ENCODE data around the gene RSBN1. TPM values are rescaled to one million over a fixed set of nuclear protein-coding genes. Genes with fewer than 3 reads are reported as not detected.
"Not testable (repeated sequence)": the region's sequence is repeated elsewhere in the genome, so short reads cannot be mapped to it uniquely, and the experiment has no call there.

Gene RSBN1
- total RNA-seq, 2 donors from 2014 or later: 16.1 to 23.5 TPM

DNA sequence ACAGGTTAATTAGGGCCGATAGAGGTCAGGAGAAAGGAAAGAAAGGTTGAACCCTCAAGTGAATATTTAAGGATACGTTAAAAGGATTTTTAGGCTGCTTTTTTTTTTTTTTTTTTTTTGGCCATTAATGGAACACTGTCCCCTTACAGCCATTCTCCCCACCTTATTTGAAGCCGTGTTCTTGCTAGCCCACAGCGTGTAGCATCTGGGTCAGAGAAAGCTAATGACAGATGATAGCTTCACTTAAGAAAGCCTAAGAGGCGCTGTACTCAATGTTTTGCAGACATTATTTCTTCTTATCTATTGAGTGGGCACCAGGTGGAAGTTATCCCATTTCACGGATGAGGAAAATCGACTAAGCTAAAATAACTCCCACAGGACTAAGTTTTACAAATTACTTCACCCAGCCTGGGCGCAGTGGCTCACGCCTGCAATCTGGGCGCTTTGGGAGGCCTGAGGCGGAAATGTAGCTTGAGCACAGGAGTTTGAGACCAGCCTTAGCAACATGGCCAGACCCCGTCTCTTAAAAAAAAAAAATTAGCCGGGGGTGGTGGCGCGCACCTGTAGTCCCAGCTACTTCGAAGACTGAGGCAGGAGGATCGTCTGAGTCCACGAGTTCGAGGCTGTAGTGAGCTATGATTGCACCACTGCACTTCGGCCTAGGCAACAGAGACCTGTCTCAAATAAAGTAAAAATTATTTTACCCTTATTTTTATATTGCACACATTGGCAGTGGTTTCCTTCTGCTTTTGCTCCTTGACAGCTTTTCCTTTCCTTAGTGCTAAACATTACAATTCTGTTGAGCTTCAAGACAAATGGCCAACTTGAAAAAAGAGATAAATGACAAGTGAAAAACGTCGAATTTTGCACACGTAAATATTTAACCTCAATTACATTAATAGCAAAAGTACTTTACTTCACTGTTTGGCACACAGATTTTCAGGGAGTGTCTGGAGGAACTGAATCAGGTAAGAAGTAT, 51.9 kb downstream of the RSBN1 start:
- DNase-seq (ENCODE audit: low spot score) (no peak), ATAC-seq (ENCODE audit: insufficient number of reproducible peaks, low FRiP score, low read depth) (no peak)
- H3K9me3 ChIP-seq: no peaks in the 10 kb centered on the region
- peak overlapping the region; percentile 90 for H3K4me3 ChIP-seq
- peaks cover 9 to 17% of the 10 kb centered on the region in 2 donors for H3K4me1 ChIP-seq (ENCODE audit: control insufficient read depth in 1 of 2, low read depth in 2 of 2)
- no peaks in the 10 kb centered on the region for H3K27me3 ChIP-seq (replicated peaks; ENCODE audit: insufficient read depth)
- H3K27ac ChIP-seq: peak overlapping the region; percentile 94 to 95
- TF ChIP-seq, protein P1, sequence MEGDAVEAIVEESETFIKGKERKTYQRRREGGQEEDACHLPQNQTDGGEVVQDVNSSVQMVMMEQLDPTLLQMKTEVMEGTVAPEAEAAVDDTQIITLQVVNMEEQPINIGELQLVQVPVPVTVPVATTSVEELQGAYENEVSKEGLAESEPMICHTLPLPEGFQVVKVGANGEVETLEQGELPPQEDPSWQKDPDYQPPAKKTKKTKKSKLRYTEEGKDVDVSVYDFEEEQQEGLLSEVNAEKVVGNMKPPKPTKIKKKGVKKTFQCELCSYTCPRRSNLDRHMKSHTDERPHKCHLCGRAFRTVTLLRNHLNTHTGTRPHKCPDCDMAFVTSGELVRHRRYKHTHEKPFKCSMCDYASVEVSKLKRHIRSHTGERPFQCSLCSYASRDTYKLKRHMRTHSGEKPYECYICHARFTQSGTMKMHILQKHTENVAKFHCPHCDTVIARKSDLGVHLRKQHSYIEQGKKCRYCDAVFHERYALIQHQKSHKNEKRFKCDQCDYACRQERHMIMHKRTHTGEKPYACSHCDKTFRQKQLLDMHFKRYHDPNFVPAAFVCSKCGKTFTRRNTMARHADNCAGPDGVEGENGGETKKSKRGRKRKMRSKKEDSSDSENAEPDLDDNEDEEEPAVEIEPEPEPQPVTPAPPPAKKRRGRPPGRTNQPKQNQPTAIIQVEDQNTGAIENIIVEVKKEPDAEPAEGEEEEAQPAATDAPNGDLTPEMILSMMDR (IDR thresholded peaks at IDR 0.05): no peak
- no peaks in the 10 kb centered on the region for H3K36me3 ChIP-seq

- TF ChIP-seq, protein P1 (IDR thresholded peaks at IDR 0.05): no peak
- ATAC-seq (ENCODE audit: insufficient number of reproducible peaks, low FRiP score, low read depth) (peak; percentile 95), DNase-seq (ENCODE audit: low spot score) (peak; percentile 38)
- Histone ChIP-seq H3K36me3 (no peaks in the 10 kb centered on the region), H3K27me3 (replicated peaks; ENCODE audit: insufficient read depth) (no peaks in the 10 kb centered on the region), H3K4me1 (ENCODE audit: control insufficient read depth in 1 of 2, low read depth in 2 of 2) (peaks cover 9 to 17% of the 10 kb centered on the region in 2 donors), H3K9me3 (no peaks in the 10 kb centered on the region), H3K27ac (peak within 1 kb of the TSS; percentile 94 to 95), H3K4me3 (peak within 1 kb of the TSS; percentile 90)
Measured at GRCh38 chr1:113759333-113760101, 52.8 kb downstream of the RSBN1 start, which contains the start of gene PHTF1. PHTF1 (minus strand) TSS chr1:113759486; CDS start chr1:113758703, 783 bp downstream.

DNA sequence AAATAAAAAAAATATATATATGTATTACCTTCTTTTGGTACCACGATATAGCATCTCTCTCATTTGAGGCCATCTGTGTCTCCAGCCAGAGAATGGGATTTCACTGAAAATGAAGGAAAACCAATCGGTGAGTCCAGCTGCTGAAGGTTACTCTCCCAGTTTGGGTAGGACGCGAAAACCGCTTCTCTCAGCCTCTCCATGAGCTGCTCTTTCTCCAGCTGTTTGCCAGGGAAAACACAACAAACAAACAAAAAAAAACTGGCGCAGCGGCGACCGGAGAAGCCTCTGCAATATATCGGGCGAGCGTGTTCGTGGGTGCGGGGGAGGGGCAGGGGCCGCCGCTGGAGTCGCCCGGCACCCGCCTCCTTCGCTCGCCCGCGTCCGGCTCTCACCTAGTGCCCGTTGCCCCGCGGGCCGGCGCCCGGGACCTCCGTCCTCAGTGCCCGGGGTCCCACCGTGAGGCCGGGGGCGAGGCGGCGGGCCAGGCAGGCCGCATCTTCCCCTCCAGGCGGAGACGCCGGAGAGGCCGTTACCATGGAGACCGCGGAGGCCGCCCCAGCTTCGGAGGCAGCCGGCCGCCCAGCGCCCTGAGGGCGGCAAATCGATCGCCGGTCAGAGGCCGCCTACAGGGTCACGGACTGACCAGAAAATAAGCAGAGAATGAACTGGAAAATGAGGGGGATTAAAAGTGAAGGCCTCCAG, 53.5 kb downstream of the RSBN1 start:
- H3K4me3 ChIP-seq: peak overlapping the region; percentile 90
- H3K36me3 ChIP-seq: no peaks in the 10 kb centered on the region
- peak; percentile 58 for ATAC-seq (ENCODE audit: insufficient number of reproducible peaks, low FRiP score, low read depth)
- H3K27me3 ChIP-seq (replicated peaks; ENCODE audit: insufficient read depth): no peaks in the 10 kb centered on the region
- H3K27ac ChIP-seq: peak overlapping the region; percentile 94 to 95
- DNase-seq (ENCODE audit: low spot score): peak; percentile 12
- TF ChIP-seq, protein P1 (IDR thresholded peaks at IDR 0.05): no peak
- H3K9me3 ChIP-seq: no peaks in the 10 kb centered on the region
- H3K4me1 ChIP-seq (ENCODE audit: control insufficient read depth in 1 of 2, low read depth in 2 of 2): peaks cover 9 to 17% of the 10 kb centered on the region in 2 donors

- no peak for ATAC-seq (ENCODE audit: insufficient number of reproducible peaks, low FRiP score, low read depth)
- Histone ChIP-seq H3K27me3 (replicated peaks; ENCODE audit: insufficient read depth) (no peaks in the 10 kb centered on the region), H3K4me1 (ENCODE audit: control insufficient read depth in 1 of 2, low read depth in 2 of 2) (peaks cover 9 to 17% of the 10 kb centered on the region in 2 donors), H3K4me3 (no peak overlapping the region), H3K27ac (no peak overlapping the region), H3K9me3 (no peaks in the 10 kb centered on the region), H3K36me3 (no peaks in the 10 kb centered on the region)
- no peak for DNase-seq (ENCODE audit: low spot score)
- TF ChIP-seq, protein P1 (IDR thresholded peaks at IDR 0.05): no peak
Measured at GRCh38 chr1:113756461-113756860, 55.8 kb downstream of the RSBN1 start.

DNA sequence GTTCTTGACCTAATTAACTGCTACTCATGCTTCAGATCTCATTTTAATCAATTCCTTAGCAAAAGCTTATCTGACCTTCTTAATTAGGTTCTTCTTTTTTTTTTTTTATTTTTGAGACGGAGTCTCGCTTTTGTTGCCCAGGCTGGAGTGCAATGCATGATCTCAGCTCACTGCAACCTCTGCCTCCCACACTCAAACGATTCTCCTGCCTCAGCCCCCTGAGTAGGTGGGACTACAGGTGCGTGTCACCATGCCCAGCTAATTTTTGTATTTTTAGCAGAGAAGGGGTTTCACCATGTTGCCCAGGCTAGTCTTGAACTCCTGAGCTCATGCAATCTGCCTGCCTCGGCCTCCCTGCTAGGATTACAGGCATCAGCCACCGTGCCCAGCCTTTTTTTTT, 58.9 kb downstream of the RSBN1 start:
- peaks cover 9 to 17% of the 10 kb centered on the region in 2 donors for H3K4me1 ChIP-seq (ENCODE audit: control insufficient read depth in 1 of 2, low read depth in 2 of 2)
- H3K36me3 ChIP-seq; DNase-seq (ENCODE audit: low spot score); H3K27ac ChIP-seq; H3K9me3 ChIP-seq; H3K27me3 ChIP-seq (replicated peaks; ENCODE audit: insufficient read depth); ATAC-seq (ENCODE audit: insufficient number of reproducible peaks, low FRiP score, low read depth); H3K4me3 ChIP-seq: not testable (repeated sequence)

Measured in thoracic aorta (tissue), 2 donors.